Spleen (tissue), 11 donors: Measurements from ENCODE around the gene MUC2. TPM values are rescaled to one million over a fixed set of nuclear protein-coding genes. Genes with fewer than 3 reads are reported as not detected.

Experiments used
- DNase-seq: peaks from one replicate; pipeline ENCODE4 v3.0.0-alpha.2; 2020
- H3K27ac ChIP-seq, 8 donors: fragments of 200-600 bp; sonication (generic) in 7 of 8; 1 replicate in 4 of 8; 2 replicates in 4 of 8; pipeline versions ENCODE4 v1.5.0 to v1.8.0; 2016 to 2021; ENCODE audit warnings: inconsistent platforms in 4 of 8, mild to moderate bottlenecking in 4 of 8, moderate library complexity in 1 of 8
- H3K27me3 ChIP-seq, 7 donors: fragments of 200-600 bp; sonication (generic) in 6 of 7; replicated peaks in 1 of 7; 1 replicate in 4 of 7; 2 replicates in 3 of 7; pipeline versions ENCODE4 v1.5.0 to v1.8.0; 2016 to 2021; ENCODE audit warnings: inconsistent platforms in 3 of 7, mild to moderate bottlenecking in 1 of 7
- H3K36me3 ChIP-seq, 6 donors: fragments of 200-600 bp; sonication (generic) in 5 of 6; 1 replicate in 4 of 6; 2 replicates in 2 of 6; pipeline versions ENCODE4 v1.5.0 to v1.8.0; 2016 to 2021; ENCODE audit warnings: inconsistent platforms in 2 of 6
- H3K4me1 ChIP-seq, 6 donors: fragments of 200-600 bp; sonication (generic) in 5 of 6; 1 replicate in 3 of 6; 2 replicates in 3 of 6; pipeline versions ENCODE4 v1.5.0 to v1.8.0; 2016 to 2021; ENCODE audit warnings: inconsistent platforms in 3 of 6
- H3K4me3 ChIP-seq, 8 donors: fragments of 200-600 bp; sonication (generic) in 7 of 8; 1 replicate in 4 of 8; 2 replicates in 4 of 8; pipeline versions ENCODE4 v1.5.0 to v1.8.0; 2016 to 2021; ENCODE audit warnings: inconsistent platforms in 4 of 8, mild to moderate bottlenecking in 4 of 8, moderate library complexity in 2 of 8
- H3K9me3 ChIP-seq, 8 donors: fragments of 200-600 bp; sonication (generic) in 7 of 8; 1 replicate in 4 of 8; 2 replicates in 4 of 8; pipeline versions ENCODE4 v1.5.0 to v1.8.0; 2016 to 2021; ENCODE audit warnings: inconsistent platforms in 4 of 8
- POLR2A ChIP-seq, 3 donors: fragments of 450-650 bp; IDR thresholded peaks; one replicate each; pipeline ENCODE4 v1.5.1; 2017; ENCODE audit warnings: antibody characterized with exemption in 3 of 3, mild to moderate bottlenecking in 1 of 3
- POLR2AphosphoS5 ChIP-seq, 3 donors: sonication (generic); formaldehyde crosslinking; IDR thresholded peaks; one replicate each; pipeline ENCODE4 v1.5.1; 2017; ENCODE audit warnings: antibody characterized with exemption in 3 of 3
- WGBS, 5 donors: extraction: QIAGEN DNeasy Blood & Tissue Kit in 3 of 5; methylation state at CpG; one replicate each; pipeline versions ENCODE4 v1.1.5 to v1.1.7; 2013 to 2018; 5-methylcytosine and 5-hydroxymethylcytosine counted together
- intact Hi-C: fragments of 100-400 bp; cut with DNase I; formaldehyde crosslinking; loops from one replicate; pipeline ENCODE4 v1.15.0; 2023; ENCODE audit warnings: low total_unique reads
- polyA plus RNA-seq, 3 donors: library from polyadenylated mRNA; stranded (reverse); fragments of 200-250 nt; gene quantifications; one replicate each; pipeline ENCODE4 v1.2.1, GENCODE V29; 2013
- total RNA-seq, 7 donors: library from RNA; depleted of rRNA in 3 of 7; stranded (reverse); fragments of >200 nt in 3 of 7; fragmentation: NEBNext Ultra II Directional in 4 of 7; extraction: Animal tissue kit (Norgen Biotek cat#: 25700) in 4 of 7; gene quantifications; one replicate each; pipeline versions ENCODE4 v1.1.0 to v1.2.1, GENCODE V29; 2016 to 2021
- TF ChIP-seq, protein P1 (sequence below), 11 experiments: fragments of 200-600 bp in 7 of 11; fragments of 450-650 bp in 4 of 11; sonication (generic) in 4 of 11; IDR thresholded peaks in 8 of 11; conservative IDR thresholded peaks in 3 of 11; 1 replicate in 7 of 11; 2 replicates in 4 of 11; pipeline versions ENCODE4 v1.4.0 to v1.8.0; 2016 to 2021; ENCODE audit warnings: antibody characterized with exemption in 11 of 11, inconsistent platforms in 4 of 11, mild to moderate bottlenecking in 1 of 11
- donor health status: healthy with polysubstance abuse.
- donor health status: DM: no; HTN: no; CAD: no; lungs with moderate emphysema.
- donor health status: DM: no; HTN: no; CAD: no.
- donor health status: Bipolar disorder and iron deficiency.
- donor health status: healthy.
- donor health status: DM: no; HTN: no; CAD: no.
- donor health status: DM: yes; HTN: yes; CAD: no.

Gene MUC2
- total and polyA plus RNA-seq, 10 donors: 0.03 to 0.06 (median 0.03) TPM; not detected in 7

DNA sequence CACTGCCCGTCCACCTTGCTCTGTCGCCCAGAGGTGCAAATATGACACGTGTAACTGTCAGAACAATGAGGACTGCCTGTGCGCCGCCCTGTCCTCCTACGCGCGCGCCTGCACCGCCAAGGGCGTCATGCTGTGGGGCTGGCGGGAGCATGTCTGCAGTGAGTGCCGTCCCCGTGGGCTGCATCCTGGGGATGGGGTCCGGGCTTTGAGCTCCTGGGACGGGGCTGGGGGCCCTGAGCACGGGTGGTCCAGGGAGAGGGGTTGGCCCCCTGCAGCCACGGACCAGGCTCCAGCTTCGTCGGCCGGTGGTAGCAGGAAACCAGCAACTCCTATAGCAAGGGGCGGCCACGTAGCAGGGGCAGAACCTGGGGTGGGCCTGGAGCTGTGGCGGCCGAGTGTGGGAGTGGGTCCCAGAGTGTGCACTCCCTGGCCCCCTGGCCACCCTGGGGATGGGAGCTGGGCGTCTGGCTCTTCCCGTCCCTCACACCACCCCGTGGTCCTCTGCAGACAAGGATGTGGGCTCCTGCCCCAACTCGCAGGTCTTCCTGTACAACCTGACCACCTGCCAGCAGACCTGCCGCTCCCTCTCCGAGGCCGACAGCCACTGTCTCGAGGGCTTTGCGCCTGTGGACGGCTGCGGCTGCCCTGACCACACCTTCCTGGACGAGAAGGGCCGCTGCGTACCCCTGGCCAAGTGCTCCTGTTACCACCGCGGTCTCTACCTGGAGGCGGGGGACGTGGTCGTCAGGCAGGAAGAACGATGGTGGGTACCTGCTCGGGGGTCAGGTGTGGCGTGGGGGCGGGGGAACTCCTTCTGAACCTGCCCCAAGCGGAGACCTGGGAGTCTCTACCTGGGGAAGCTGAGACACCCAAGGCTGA, 10.1 kb downstream of the MUC2 start:
- no peak for TF ChIP-seq POLR2AphosphoS5 (IDR thresholded peaks at IDR 0.05)
- no peak for TF ChIP-seq POLR2A (IDR thresholded peaks at IDR 0.05)
- TF ChIP-seq, protein P1, sequence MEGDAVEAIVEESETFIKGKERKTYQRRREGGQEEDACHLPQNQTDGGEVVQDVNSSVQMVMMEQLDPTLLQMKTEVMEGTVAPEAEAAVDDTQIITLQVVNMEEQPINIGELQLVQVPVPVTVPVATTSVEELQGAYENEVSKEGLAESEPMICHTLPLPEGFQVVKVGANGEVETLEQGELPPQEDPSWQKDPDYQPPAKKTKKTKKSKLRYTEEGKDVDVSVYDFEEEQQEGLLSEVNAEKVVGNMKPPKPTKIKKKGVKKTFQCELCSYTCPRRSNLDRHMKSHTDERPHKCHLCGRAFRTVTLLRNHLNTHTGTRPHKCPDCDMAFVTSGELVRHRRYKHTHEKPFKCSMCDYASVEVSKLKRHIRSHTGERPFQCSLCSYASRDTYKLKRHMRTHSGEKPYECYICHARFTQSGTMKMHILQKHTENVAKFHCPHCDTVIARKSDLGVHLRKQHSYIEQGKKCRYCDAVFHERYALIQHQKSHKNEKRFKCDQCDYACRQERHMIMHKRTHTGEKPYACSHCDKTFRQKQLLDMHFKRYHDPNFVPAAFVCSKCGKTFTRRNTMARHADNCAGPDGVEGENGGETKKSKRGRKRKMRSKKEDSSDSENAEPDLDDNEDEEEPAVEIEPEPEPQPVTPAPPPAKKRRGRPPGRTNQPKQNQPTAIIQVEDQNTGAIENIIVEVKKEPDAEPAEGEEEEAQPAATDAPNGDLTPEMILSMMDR (IDR thresholded peaks at IDR 0.05 in 8 of 11, conservative IDR thresholded peaks at IDR 0.05 in 3 of 11): no peak
- intact Hi-C loops: no loop called here
- Histone ChIP-seq H3K4me3 (no peak overlapping the region), H3K36me3 (no peaks in the 10 kb centered on the region), H3K4me1 (no peaks in the 10 kb centered on the region), H3K27ac (no peak overlapping the region), H3K9me3 (no peaks in the 10 kb centered on the region), H3K27me3 (peaks cover 0 to 34% (median 0%) of the 10 kb centered on the region in 7 donors)
- 71 to 83% (median 77%) methylated on average over 27 to 49 of the region's 49 CpGs for whole genome bisulfite sequencing, 5 donors
- DNase-seq: peak; percentile 76

DNA sequence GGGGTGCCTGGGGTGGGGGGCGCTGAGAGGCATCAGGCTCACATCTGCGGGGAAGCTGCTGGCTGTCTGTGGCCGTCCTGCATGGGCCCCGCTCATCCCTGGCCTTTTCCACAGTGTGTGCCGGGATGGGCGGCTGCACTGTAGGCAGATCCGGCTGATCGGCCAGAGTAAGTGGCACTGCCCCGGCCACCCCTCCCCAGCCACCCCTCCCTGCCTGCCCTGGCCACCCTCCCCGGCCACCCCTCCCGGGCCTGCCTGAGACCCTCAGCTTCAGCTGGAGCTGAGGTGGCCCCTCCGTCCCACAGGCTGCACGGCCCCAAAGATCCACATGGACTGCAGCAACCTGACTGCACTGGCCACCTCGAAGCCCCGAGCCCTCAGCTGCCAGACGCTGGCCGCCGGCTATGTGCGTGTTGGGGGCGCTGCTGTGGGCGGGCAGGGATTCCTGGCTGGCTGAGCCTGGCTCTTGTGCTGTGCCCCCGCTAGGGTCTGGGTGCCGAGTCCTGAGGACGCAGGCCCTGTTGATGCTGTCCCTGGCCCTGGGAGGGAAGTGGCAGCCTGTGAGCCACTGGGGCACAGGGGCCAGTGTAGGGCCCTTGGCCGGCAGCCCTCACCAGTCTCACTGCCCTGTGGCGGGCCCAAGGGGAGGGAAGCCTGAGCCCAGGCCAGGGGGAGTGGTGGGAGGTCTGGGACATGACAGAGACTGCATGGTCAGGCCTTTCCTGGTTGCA, 10.9 kb downstream of the MUC2 start:
- Histone ChIP-seq H3K4me1 (no peaks in the 10 kb centered on the region), H3K9me3 (no peaks in the 10 kb centered on the region), H3K27me3 (peaks cover 0 to 34% (median 0%) of the 10 kb centered on the region in 7 donors), H3K27ac (no peak overlapping the region), H3K4me3 (no peak overlapping the region), H3K36me3 (no peaks in the 10 kb centered on the region)
- intact Hi-C loops: no loop called here
- TF ChIP-seq, protein P1 (IDR thresholded peaks at IDR 0.05 in 8 of 11, conservative IDR thresholded peaks at IDR 0.05 in 3 of 11): no peak
- no peak for TF ChIP-seq POLR2A (IDR thresholded peaks at IDR 0.05)
- no peak for TF ChIP-seq POLR2AphosphoS5 (IDR thresholded peaks at IDR 0.05)
- DNase-seq: peak; percentile 71
- 82 to 93% (median 90%) methylated on average over 9 to 26 of the region's 26 CpGs for WGBS, 5 donors

DNA sequence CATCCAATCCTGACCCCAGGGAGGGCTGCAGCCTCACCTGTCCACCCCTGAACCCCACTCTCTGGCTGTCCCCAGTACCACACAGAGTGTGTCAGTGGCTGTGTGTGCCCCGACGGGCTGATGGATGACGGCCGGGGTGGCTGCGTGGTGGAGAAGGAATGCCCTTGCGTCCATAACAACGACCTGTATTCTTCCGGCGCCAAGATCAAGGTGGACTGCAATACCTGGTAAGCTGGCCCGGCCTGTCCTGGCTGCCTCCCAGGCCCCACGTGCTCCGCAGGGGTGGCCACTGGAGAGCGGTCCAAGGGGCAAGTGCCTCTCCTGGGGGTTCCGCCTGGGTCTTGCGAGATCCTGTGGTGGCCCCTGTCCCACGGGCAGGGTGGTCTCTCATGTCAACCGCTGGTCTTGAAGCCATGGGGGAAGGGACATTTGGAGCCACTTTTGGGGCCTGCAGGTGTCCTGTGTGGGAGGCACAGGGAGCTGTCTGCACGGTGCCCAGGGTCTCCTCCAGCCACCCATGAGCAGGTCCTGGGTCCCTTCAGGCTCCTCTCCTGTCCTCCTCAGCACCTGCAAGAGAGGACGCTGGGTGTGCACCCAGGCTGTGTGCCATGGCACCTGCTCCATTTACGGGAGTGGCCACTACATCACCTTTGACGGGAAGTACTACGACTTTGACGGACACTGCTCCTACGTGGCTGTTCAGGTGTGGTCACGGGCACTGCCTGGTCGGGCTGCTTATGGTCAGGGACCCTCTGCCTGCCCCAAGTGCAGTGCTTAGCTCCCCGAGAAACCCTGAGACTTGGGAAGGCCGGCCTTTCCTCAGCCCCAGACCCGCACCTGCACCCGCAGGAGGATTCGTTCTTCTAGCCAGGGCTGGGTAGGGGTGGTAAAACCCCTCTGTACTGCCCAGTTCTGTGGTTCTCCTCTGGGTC, 11.8 kb downstream of the MUC2 start:
- no peaks in the 10 kb centered on the region for H3K36me3 ChIP-seq
- DNase-seq: peak; percentile 58
- intact Hi-C loops: no loop called here
- H3K4me3 ChIP-seq: no peak overlapping the region
- no peaks in the 10 kb centered on the region for H3K9me3 ChIP-seq
- 86 to 93% (median 89%) methylated on average over 16 to 31 of the region's 31 CpGs for WGBS, 5 donors
- no peak for TF ChIP-seq POLR2AphosphoS5 (IDR thresholded peaks at IDR 0.05)
- peaks cover 0 to 34% (median 0%) of the 10 kb centered on the region in 7 donors for H3K27me3 ChIP-seq
- H3K4me1 ChIP-seq: no peaks in the 10 kb centered on the region
- no peak overlapping the region for H3K27ac ChIP-seq

- Histone ChIP-seq H3K4me3 (no peak overlapping the region), H3K36me3 (no peaks in the 10 kb centered on the region), H3K9me3 (no peaks in the 10 kb centered on the region), H3K4me1 (no peaks in the 10 kb centered on the region), H3K27me3 (peaks cover 0 to 34% (median 0%) of the 10 kb centered on the region in 7 donors), H3K27ac (no peak overlapping the region)
- no peak for DNase-seq
- WGBS, 5 donors: 88 to 96% (median 92%) methylated on average over 15 to 17 of the region's 17 CpGs
- TF ChIP-seq POLR2AphosphoS5 (IDR thresholded peaks at IDR 0.05) (no peak), POLR2A (IDR thresholded peaks at IDR 0.05) (no peak)
- TF ChIP-seq, protein P1 (IDR thresholded peaks at IDR 0.05 in 8 of 11, conservative IDR thresholded peaks at IDR 0.05 in 3 of 11): no peak
- intact Hi-C loops: no loop called here
Measured at GRCh38 chr11:1087279-1087960, 12.7 kb downstream of the MUC2 start.
